ENCODE data around the gene HIGD1C. TPM values are rescaled to one million over a fixed set of nuclear protein-coding genes. Genes with fewer than 3 reads are reported as not detected.
"Not testable (repeated sequence)": the region's sequence is repeated elsewhere in the genome, so short reads cannot be mapped to it uniquely, and the experiment has no call there.

Gene HIGD1C
- not detected for total RNA-seq
- long read RNA-seq, result 0 reads

GRCh38 chr12:50952510-50952909 is at the start of gene HIGD1C:
TSS of gene HIGD1C (plus strand) at chr12:50952544. CDS start at chr12:50953999, 1,455 bp downstream.
- Histone ChIP-seq H3K36me3 (peaks cover 3% of the 10 kb centered on the region), H3K4me3 (no peak within 1 kb of the TSS), H3K4me1 (peaks cover 9% of the 10 kb centered on the region), H3K27ac (replicated peaks) (no peak within 1 kb of the TSS), H3K27me3 (ENCODE audit: low read depth) (no peaks in the 10 kb centered on the region), H3K9me3 (replicated peaks) (no peaks in the 10 kb centered on the region)
- TF ChIP-seq CTCF (IDR thresholded peaks at IDR 0.05; ENCODE audit: borderline replicate concordance), result no peak
- no peak for DNase-seq
- intact Hi-C loops (cut with micrococcal nuclease), result no loop called here

GRCh38 chr12:50908479-50908878 is 43.9 kb upstream of the HIGD1C start:
- H3K4me1 ChIP-seq; H3K4me3 ChIP-seq; DNase-seq; intact Hi-C loops (cut with micrococcal nuclease); H3K36me3 ChIP-seq; H3K27ac ChIP-seq (replicated peaks); H3K27me3 ChIP-seq (ENCODE audit: low read depth): not testable (repeated sequence)
- peaks cover 23% of the 10 kb centered on the region for H3K9me3 ChIP-seq (replicated peaks)

- H3K27me3 ChIP-seq (ENCODE audit: low read depth); intact Hi-C loops (cut with micrococcal nuclease); H3K36me3 ChIP-seq; H3K27ac ChIP-seq (replicated peaks); H3K4me1 ChIP-seq; H3K4me3 ChIP-seq; DNase-seq: not testable (repeated sequence)
- peaks cover 62% of the 10 kb centered on the region for H3K9me3 ChIP-seq (replicated peaks)
These were observed 40.0 kb upstream of the HIGD1C start for GRCh38 chr12:50912361-50912760.

- H3K9me3 ChIP-seq (replicated peaks), result peaks cover 64% of the 10 kb centered on the region
- DNase-seq, result no peak
- TF ChIP-seq CTCF (IDR thresholded peaks at IDR 0.05; ENCODE audit: borderline replicate concordance), result no peak
- H3K36me3 ChIP-seq, result peaks cover 3% of the 10 kb centered on the region
- H3K4me3 ChIP-seq, result no peak overlapping the region
- H3K4me1 ChIP-seq, result no peaks in the 10 kb centered on the region
- intact Hi-C loops (cut with micrococcal nuclease), result no loop called here
- no peaks in the 10 kb centered on the region for H3K27me3 ChIP-seq (ENCODE audit: low read depth)
- H3K27ac ChIP-seq (replicated peaks), result no peak overlapping the region
These were observed 39.1 kb upstream of the HIGD1C start for GRCh38 chr12:50913224-50913623.

- no peak overlapping the region for H3K27ac ChIP-seq (replicated peaks)
- H3K4me1 ChIP-seq, result no peaks in the 10 kb centered on the region
- no peak for DNase-seq
- peaks cover 3% of the 10 kb centered on the region for H3K36me3 ChIP-seq
- no peak for TF ChIP-seq CTCF (IDR thresholded peaks at IDR 0.05; ENCODE audit: borderline replicate concordance)
- H3K4me3 ChIP-seq, result no peak overlapping the region
- intact Hi-C loops (cut with micrococcal nuclease), result no loop called here
- no peaks in the 10 kb centered on the region for H3K27me3 ChIP-seq (ENCODE audit: low read depth)
- H3K9me3 ChIP-seq (replicated peaks), result peaks cover 64% of the 10 kb centered on the region
These were observed 37.4 kb upstream of the HIGD1C start for GRCh38 chr12:50914872-50915484.

GRCh38 chr12:50916292-50916691 is 36.1 kb upstream of the HIGD1C start:
- TF ChIP-seq CTCF (IDR thresholded peaks at IDR 0.05; ENCODE audit: borderline replicate concordance), result no peak
- peaks cover 62% of the 10 kb centered on the region for H3K9me3 ChIP-seq (replicated peaks)
- intact Hi-C loops (cut with micrococcal nuclease), result no loop called here
- H3K4me1 ChIP-seq, result no peaks in the 10 kb centered on the region
- H3K4me3 ChIP-seq, result no peak overlapping the region
- H3K36me3 ChIP-seq, result peaks cover 3% of the 10 kb centered on the region
- H3K27ac ChIP-seq (replicated peaks), result no peak overlapping the region
- no peaks in the 10 kb centered on the region for H3K27me3 ChIP-seq (ENCODE audit: low read depth)
- no peak for DNase-seq
